Left lung (tissue), 14 donors: ENCODE results near the gene PSG3. TPM values are rescaled to one million over a fixed set of nuclear protein-coding genes. Genes with fewer than 3 reads are reported as not detected.
"Not testable (repeated sequence)": the region's sequence is repeated elsewhere in the genome, so short reads cannot be mapped to it uniquely, and the experiment has no call there.

ENCODE experiments used
- ATAC-seq: fragments of 200-7000 bp; cut with Tn5 transposase; one replicate; pipeline ENCODE4 v1.9.1; 2020; ENCODE audit warnings: moderate library complexity
- DNase-seq, 4 donors: peaks; one replicate each; pipeline ENCODE4 v3.0.0-alpha.2; 2013 to 2020
- H3K27ac ChIP-seq, 2 donors: fragments of 200-600 bp; sonication (generic) in 1 of 2; one replicate each; pipeline versions ENCODE4 v1.5.0 to v1.8.0; 2020 to 2021
- H3K27me3 ChIP-seq, 2 donors: fragments of 200-600 bp; sonication (generic) in 1 of 2; one replicate each; pipeline versions ENCODE4 v1.5.0 to v1.8.0; 2020 to 2021
- H3K36me3 ChIP-seq, 2 donors: fragments of 200-600 bp; sonication (generic) in 1 of 2; one replicate each; pipeline versions ENCODE4 v1.5.0 to v1.8.0; 2020 to 2021
- H3K4me1 ChIP-seq, 2 donors: fragments of 200-600 bp; one replicate each; pipeline ENCODE4 v1.8.0; 2021
- H3K4me3 ChIP-seq, 2 donors: fragments of 200-600 bp; sonication (generic) in 1 of 2; one replicate each; pipeline versions ENCODE4 v1.5.0 to v1.8.0; 2020 to 2021; ENCODE audit warnings: mild to moderate bottlenecking in 1 of 2
- H3K9me3 ChIP-seq, 2 donors: fragments of 200-600 bp; sonication (generic) in 1 of 2; one replicate each; pipeline versions ENCODE4 v1.5.0 to v1.8.0; 2020 to 2021
- CTCF ChIP-seq, 2 donors: fragments of 200-600 bp; sonication (generic) in 1 of 2; IDR thresholded peaks; one replicate each; pipeline versions ENCODE4 v1.5.0 to v1.8.0; 2021; ENCODE audit warnings: antibody characterized with exemption in 2 of 2
- intact Hi-C, 2 donors: fragments of 100-400 bp; cut with DNase I; formaldehyde crosslinking; loops; one replicate each; pipeline versions ENCODE4 v1.11.2 to v1.14.2; 2022
- long read RNA-seq, 12 donors: library from polyadenylated mRNA in 2 of 12; unstranded in 2 of 12; transcript quantifications; one replicate each; pipeline ENCODE4 v2.0.0 and lab custom pipeline, GENCODE V29; 2019 to 2026
- polyA plus RNA-seq, 6 donors: library from polyadenylated mRNA; unstranded; fragments of 120-200 nt; gene quantifications; one replicate each; pipeline ENCODE4 v1.2.1, GENCODE V29; 2013; ENCODE audit not compliant: insufficient read length in 6 of 6
- total RNA-seq, 2 donors: library from RNA; stranded (reverse); fragmentation: NEBNext Ultra II Directional; extraction: Animal tissue kit (Norgen Biotek cat#: 25700); gene quantifications; one replicate each; pipeline ENCODE4 v1.2.1, GENCODE V29; 2021
- donor health status: DM: no; HTN: yes; CAD: no.
- donor health status: DM: no; HTN: no; CAD: no.

The PSG3 gene
- total RNA-seq: not detected
- under 1 TPM in 3 of 6 donors, not detected in 3; 0.10 to 0.73 (median 0.14) TPM for polyA plus RNA-seq
- long read RNA-seq, donor 1: 0 reads
- long read RNA-seq, donor 2: 0 reads
- long read RNA-seq, donor 3: 0 reads
- long read RNA-seq, donor 4: 0 reads
- long read RNA-seq, donor 5: 0 reads
- long read RNA-seq, donor 6: 0 reads
- long read RNA-seq, donor 7: 0 reads
- long read RNA-seq, donor 8: 0 reads
- long read RNA-seq, donor 9: 0 reads
- long read RNA-seq, donor 10: 0 reads
- long read RNA-seq, donor 11: 0 reads
- long read RNA-seq, donor 12: 0 reads

DNA sequence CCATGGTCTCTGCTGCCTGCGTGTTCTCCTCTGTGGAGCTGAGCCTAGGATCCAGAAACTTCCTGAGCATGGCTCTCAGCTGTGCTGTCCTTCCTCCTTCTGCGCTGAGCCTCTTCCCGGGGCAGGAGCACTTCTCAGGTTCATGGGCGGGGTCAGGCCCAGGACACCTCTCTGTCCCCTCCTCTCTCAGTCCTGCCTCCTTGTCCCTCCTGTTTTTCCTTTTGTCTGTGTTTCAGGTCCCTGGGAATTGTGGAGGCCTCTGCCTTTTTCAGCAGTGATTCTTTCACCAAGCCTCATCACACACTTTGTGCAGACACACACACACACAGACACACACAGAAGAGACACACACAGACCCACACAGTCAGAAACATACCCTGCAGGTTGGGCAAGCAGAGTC lies at the start of gene PSG3:
PSG3 (minus strand) TSS at position 101 of the 400 bp plus-strand sequence; CDS start at position 4, 97 bp downstream.
- DNase-seq, H3K4me3 ChIP-seq, H3K36me3 ChIP-seq, H3K27ac ChIP-seq, intact Hi-C loops, H3K4me1 ChIP-seq, ATAC-seq, H3K27me3 ChIP-seq, H3K9me3 ChIP-seq: not testable (repeated sequence)

DNA sequence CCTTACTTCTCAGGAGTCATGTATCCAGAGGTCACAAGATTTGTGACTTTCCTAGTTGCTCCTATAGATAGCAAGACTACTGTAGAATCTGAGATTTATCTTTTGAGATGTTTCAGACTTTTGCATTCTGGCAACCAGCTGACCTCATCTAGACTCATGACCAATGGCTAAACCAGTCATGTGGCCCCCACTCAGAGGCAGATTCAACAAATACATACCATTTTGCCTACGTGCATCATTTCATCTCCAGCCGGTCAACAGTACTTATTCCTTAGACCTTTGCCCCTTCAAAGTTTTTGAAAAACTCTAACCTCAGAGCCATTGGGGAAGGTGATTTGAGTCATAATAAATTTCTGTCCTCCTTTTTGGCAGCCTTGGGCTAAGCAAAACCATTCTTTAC lies 48.5 kb upstream of the PSG3 start:
- H3K36me3 ChIP-seq, intact Hi-C loops, H3K27me3 ChIP-seq, ATAC-seq, H3K27ac ChIP-seq, H3K4me1 ChIP-seq, DNase-seq, H3K4me3 ChIP-seq: not testable (repeated sequence)
- H3K9me3 ChIP-seq: peaks cover 3 to 21% of the 10 kb centered on the region in 2 donors

- H3K36me3 ChIP-seq, ATAC-seq, H3K27ac ChIP-seq, H3K4me3 ChIP-seq, H3K27me3 ChIP-seq, DNase-seq, H3K4me1 ChIP-seq, intact Hi-C loops: not testable (repeated sequence)
- H3K9me3 ChIP-seq: peaks cover 3 to 11% of the 10 kb centered on the region in 2 donors
These were observed 47.5 kb upstream of the PSG3 start for GRCh38 chr19:42787766-42788165.

GRCh38 chr19:42776750-42777612 lies 36.7 kb upstream of the PSG3 start:
- peaks cover 0 to 29% of the 10 kb centered on the region in 2 donors for H3K27me3 ChIP-seq
- intact Hi-C loops, ATAC-seq, H3K36me3 ChIP-seq, H3K9me3 ChIP-seq, H3K27ac ChIP-seq, H3K4me3 ChIP-seq, H3K4me1 ChIP-seq: not testable (repeated sequence)
- TF ChIP-seq CTCF (IDR thresholded peaks at IDR 0.05): peak; percentile 71 to 86
- DNase-seq: peak in 2 of 4 donors; percentile 10 to 51

GRCh38 chr19:42774510-42775158 lies 34.4 kb upstream of the PSG3 start:
- peaks cover 0 to 17% of the 10 kb centered on the region in 2 donors for H3K27me3 ChIP-seq
- intact Hi-C loops, H3K4me3 ChIP-seq, H3K4me1 ChIP-seq, H3K27ac ChIP-seq, ATAC-seq, H3K9me3 ChIP-seq, H3K36me3 ChIP-seq: not testable (repeated sequence)
- peak in 1 of 4 donors; percentile 61 for DNase-seq

GRCh38 chr19:42767319-42767718 lies 27.0 kb upstream of the PSG3 start:
- ATAC-seq, H3K27me3 ChIP-seq, intact Hi-C loops, H3K9me3 ChIP-seq, DNase-seq, H3K36me3 ChIP-seq, H3K4me3 ChIP-seq, H3K4me1 ChIP-seq, H3K27ac ChIP-seq: not testable (repeated sequence)
- TF ChIP-seq CTCF (IDR thresholded peaks at IDR 0.05): peak in 1 of 2 donors; percentile 33

- ATAC-seq, H3K4me1 ChIP-seq: not testable (repeated sequence)
These were observed 26.6 kb upstream of the PSG3 start for GRCh38 chr19:42766871-42767270.

More at GRCh38 chr19:42766871-42767270, 26.6 kb upstream of the PSG3 start:
- H3K27ac ChIP-seq, H3K4me3 ChIP-seq, intact Hi-C loops, H3K27me3 ChIP-seq, H3K36me3 ChIP-seq, H3K9me3 ChIP-seq: not testable (repeated sequence)
- DNase-seq: peak in 1 of 4 donors; percentile 64
